K562 (cell line): ENCODE data around the gene VIPR2. TPM values are rescaled to one million over a fixed set of nuclear protein-coding genes. Genes with fewer than 3 reads are reported as not detected.
A peak's percentile ranks its signal among the peaks of the same experiment; 100 is the strongest.
"Not testable (repeated sequence)": the region's sequence is repeated elsewhere in the genome, so short reads cannot be mapped to it uniquely, and the experiment has no call there.

Experiments
- ATAC-seq: fragments of 200-7000 bp; cut with Tn5 transposase; 3 replicates; pipeline ENCODE4 v1.9.1; 2020; ENCODE audit warnings: moderate library complexity
- BruUV-seq: library from RNA; stranded (reverse); fragments of 400-500 nt; replicated peaks from 2 replicates; lab custom pipeline; 2021; lab: Mats Ljungman, UMichigan
- CTCF ChIA-PET: fragments of 300-600 bp; formaldehyde crosslinking; extraction: SDS; loops from one replicate; lab custom pipeline; 2021; ENCODE audit warnings: low intra/inter-chr PET ratio; lab: Yijun Ruan, JAX
- POLR2A ChIA-PET: fragments of 300-600, 350-650 bp; sonication (Branson Sonifier 250); formaldehyde crosslinking; extraction: SDS; loops from one replicate; lab custom pipeline; 2021; ENCODE audit warnings: antibody characterized with exemption, inconsistent platforms; lab: Yijun Ruan, JAX
- DNase-seq, 4 experiments: peaks; one replicate each; pipeline versions ENCODE4 v3.0.0 to v3.0.0-alpha.2; 2011 to 2018; ENCODE audit warnings: low spot score in 3 of 4, mixed read lengths in 3 of 4; ENCODE audit errors: extremely low read depth in 1 of 4
- FAIRE-seq: peaks from 2 replicates; lab custom pipeline; 2011; peaks lifted over from hg19 to GRCh38; lab: Jason Lieb, UNC
- H2AFZ ChIP-seq: 2 replicates; pipeline ENCODE4 v1.6.0; 2011; ENCODE audit warnings: low read depth, low read length, control low read depth, inconsistent platforms
- H3K27ac ChIP-seq: fragments of 200-600 bp; 3 replicates; pipeline ENCODE4 v1.8.0; 2011; ENCODE audit warnings: low read depth, mild to moderate bottlenecking, control low read depth, inconsistent platforms, low read length, moderate library complexity, mixed read lengths; ENCODE audit errors: extremely low read depth
- H3K27me3 ChIP-seq, 2 experiments: fragments of 300-600 bp in 1 of 2; 2 replicates in 1 of 2; 3 replicates in 1 of 2; pipeline versions ENCODE4 v1.6.0 to v1.8.0; 2011; ENCODE audit warnings: inconsistent platforms in 2 of 2, low read length in 2 of 2, mild to moderate bottlenecking in 1 of 2, mixed read lengths in 1 of 2, moderate library complexity in 1 of 2; ENCODE audit not compliant: control insufficient read depth in 2 of 2, insufficient read depth in 2 of 2
- H3K36me3 ChIP-seq: fragments of 300-600 bp; 3 replicates; pipeline ENCODE4 v1.8.0; 2011; ENCODE audit warnings: mild to moderate bottlenecking, low read length, inconsistent platforms; ENCODE audit not compliant: control insufficient read depth, insufficient read depth
- H3K4me1 ChIP-seq, 2 experiments: fragments of 200-600 bp in 1 of 2; replicated peaks in 1 of 2; 2 replicates in 1 of 2; 3 replicates in 1 of 2; pipeline versions ENCODE4 v1.5.1 to v1.8.0; 2011; ENCODE audit warnings: inconsistent platforms in 2 of 2, low read length in 2 of 2, mild to moderate bottlenecking in 1 of 2, mixed read lengths in 1 of 2, moderate library complexity in 1 of 2; ENCODE audit not compliant: control insufficient read depth in 2 of 2, insufficient read depth in 2 of 2
- H3K4me2 ChIP-seq: 2 replicates; pipeline ENCODE4 v1.6.1; 2011; ENCODE audit warnings: low read length, control low read depth, inconsistent platforms, mixed read lengths; ENCODE audit not compliant: insufficient read depth
- H3K4me3 ChIP-seq: fragments of 200-600 bp; sonication (generic), shearing (Covaris generic); 2 replicates; pipeline ENCODE4 v1.5.1; 2016; ENCODE audit warnings: control low read depth, inconsistent platforms
- H3K79me2 ChIP-seq: fragments of 200-600 bp; 3 replicates; pipeline ENCODE4 v1.8.0; 2011; ENCODE audit warnings: low read length, inconsistent platforms; ENCODE audit not compliant: control insufficient read depth, insufficient read depth
- H3K9ac ChIP-seq, 2 experiments: 2 replicates each; pipeline versions ENCODE4 v1.6.0 to v1.6.1; 2011; ENCODE audit warnings: low read depth in 2 of 2, low read length in 2 of 2, control low read depth in 1 of 2, inconsistent platforms in 1 of 2, mild to moderate bottlenecking in 1 of 2, mixed read lengths in 1 of 2; ENCODE audit not compliant: insufficient read depth in 1 of 2
- H3K9me1 ChIP-seq: one replicate; pipeline ENCODE4 v1.6.0; 2011; ENCODE audit warnings: inconsistent platforms, mild to moderate bottlenecking, low read length, moderate library complexity; ENCODE audit not compliant: control insufficient read depth, insufficient read depth
- H3K9me3 ChIP-seq: replicated peaks from 2 replicates; pipeline ENCODE4 v1.5.1; 2011; ENCODE audit warnings: low read depth, low read length, inconsistent platforms; ENCODE audit not compliant: control insufficient read depth, insufficient read depth
- H4K20me1 ChIP-seq: replicated peaks from 2 replicates; pipeline ENCODE4 v1.6.1; 2011; ENCODE audit warnings: low read length, inconsistent platforms, mixed read lengths; ENCODE audit not compliant: control insufficient read depth, insufficient read depth
- BCOR ChIP-seq: fragments of 450-650 bp; IDR thresholded peaks from 2 replicates; pipeline ENCODE4 v1.6.1; 2016
- FOXJ3 ChIP-seq: sonication (generic); formaldehyde crosslinking; IDR thresholded peaks from 2 replicates; pipeline ENCODE4 v1.4.0; 2020; ENCODE audit warnings: mild to moderate bottlenecking, missing genetic modification reagents
- PRPF4 ChIP-seq: fragments of 200-400 bp; formaldehyde crosslinking; IDR thresholded peaks from one replicate; pipeline ENCODE4 v1.6.1; 2017; ENCODE audit warnings: low read length, low read depth, mild to moderate bottlenecking; ENCODE audit not compliant: insufficient read depth, poor library complexity, severe bottlenecking
- RBM25 ChIP-seq: fragments of 200-400 bp; formaldehyde crosslinking; IDR thresholded peaks from 2 replicates; pipeline ENCODE4 v1.6.1; 2018; ENCODE audit warnings: low read length, low read depth, moderate library complexity; ENCODE audit not compliant: severe bottlenecking
- SIRT6 ChIP-seq: IDR thresholded peaks from one replicate; pipeline ENCODE4 v1.6.1; 2012; ENCODE audit warnings: low read depth, mild to moderate bottlenecking, control low read depth, inconsistent platforms, low read length, moderate library complexity
- THAP7 ChIP-seq: fragments of 250-450 bp; sonication (Bioruptor Pico); IDR thresholded peaks from 2 replicates; pipeline ENCODE4 v1.5.0; 2021
- WHSC1 ChIP-seq: IDR thresholded peaks from one replicate; pipeline ENCODE4 v1.6.1; 2012; ENCODE audit warnings: low read length, control low read depth, inconsistent platforms
- ZC3H4 ChIP-seq: sonication (generic); formaldehyde crosslinking; IDR thresholded peaks from 2 replicates; pipeline ENCODE4 v1.9.0; 2021; ENCODE audit warnings: missing genetic modification reagents, borderline replicate concordance
- ZKSCAN8 ChIP-seq: fragments of 200-800 bp; sonication (Bioruptor generic); IDR thresholded peaks from 2 replicates; pipeline ENCODE4 v1.6.1; 2016; ENCODE audit warnings: missing genetic modification characterization, missing compliant biosample characterization
- ZNF146 ChIP-seq: IDR thresholded peaks from one replicate; pipeline ENCODE4 v1.6.1; 2018; ENCODE audit warnings: missing compliant biosample characterization; ENCODE audit not compliant: unreplicated experiment
- WGBS: fragments of 100-300 bp; shearing (Covaris generic); methylation state at CpG from one replicate; pipeline ENCODE4 v1.1.6; 2016; ENCODE audit warnings: low coverage, mixed read lengths; ENCODE audit not compliant: insufficient coverage; ENCODE audit errors: missing lambda C conversion rate; 5-methylcytosine and 5-hydroxymethylcytosine counted together
- in situ Hi-C: fragments of 300-500 bp; cut with MboI; formaldehyde crosslinking; loops from 4 replicates; pipeline ENCODE4 v1.15.0; 2018; ENCODE audit warnings: inconsistent platforms, mixed read lengths
- intact Hi-C: fragments of 100-400 bp; cut with micrococcal nuclease; formaldehyde crosslinking; loops from 2 replicates; pipeline ENCODE4 v1.14.2; 2022
- polyA plus RNA-seq, 8 experiments: library from polyadenylated mRNA; depleted of rRNA in 4 of 8; stranded (reverse) in 5 of 8; unstranded in 3 of 8; fragments of >200 nt; fragmentation: Nextera tagmentation in 2 of 8; fragmentation: Illumina TruSeq in 1 of 8; extraction: Ambion mirVana in 2 of 8; extraction: Trizol in 1 of 8; gene quantifications; 2 replicates each; pipeline versions ENCODE4 v1.2.1 to v1.2.3, GENCODE V29; 2011 to 2014; ENCODE audit warnings: inconsistent platforms in 1 of 8, missing spikeins in 1 of 8
- total RNA-seq, 7 experiments: library from RNA; depleted of rRNA in 6 of 7; stranded (reverse); fragments of >200 nt in 6 of 7; fragmentation: Illumina TruSeq in 2 of 7; extraction: Trizol in 2 of 7; gene quantifications; 2 replicates each; pipeline versions ENCODE4 v1.2.1 to v1.2.3, GENCODE V29; 2011 to 2021; ENCODE audit warnings: low replicate concordance in 1 of 7
- TF ChIP-seq, protein P1 (sequence below): fragments of 250-450 bp; sonication (Bioruptor Pico); IDR thresholded peaks from 2 replicates; pipeline ENCODE4 v1.5.0; 2021

Gene VIPR2
- total and polyA plus RNA-seq, 9 of the 15 experiments (the other 6 are each of a cell fraction or from before 2014, with no cell fraction given), result 0.04 TPM; not detected in 8

DNA sequence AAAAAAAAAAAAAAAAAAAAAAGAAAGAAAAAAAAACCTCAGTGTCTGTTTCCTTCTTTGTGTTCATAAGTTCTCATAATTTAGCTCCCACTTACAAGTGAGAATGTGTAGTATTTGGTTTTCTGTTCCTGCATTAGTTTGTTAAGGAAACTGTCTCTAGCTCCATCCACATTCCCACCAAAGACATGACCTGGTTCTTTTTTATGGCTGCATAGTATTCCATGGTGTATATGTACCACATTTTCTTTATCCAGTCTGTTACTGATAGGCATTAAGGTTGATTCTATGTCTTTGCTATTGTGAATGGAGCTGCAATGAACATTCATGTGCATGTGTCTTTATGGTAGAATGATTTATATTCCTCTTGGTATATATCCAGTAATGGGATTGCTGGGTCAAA is 21.4 kb downstream of the VIPR2 start:
- H3K79me2 ChIP-seq, H3K27ac ChIP-seq, H3K36me3 ChIP-seq, H3K9ac ChIP-seq, in situ Hi-C loops, H3K9me1 ChIP-seq, FAIRE-seq, H3K4me3 ChIP-seq, H2AFZ ChIP-seq, H3K4me1 ChIP-seq: not testable (repeated sequence)
- POLR2A ChIA-PET, result interaction anchor here (1.3 kb wide), 1 partner anchor 16 kb away, joined by 3 read pairs; no protein-coding TSS in a partner anchor
- peaks cover 51 to 71% of the 10 kb centered on the region in 2 experiments for H3K27me3 ChIP-seq
- TF ChIP-seq ZNF146 (CRISPR knock-in tag) (peak; percentile 94), BCOR (0 out of 2 replicates have a peak, but pooled peaks have one; percentile 27), RBM25 (peak; percentile 71)
- TF ChIP-seq, all 486 proteins: peak for 3; not testable (repeated sequence) for 483
- ATAC-seq, intact Hi-C loops, H3K9me3 ChIP-seq, CTCF ChIA-PET, H3K4me2 ChIP-seq, DNase-seq, BruUV-seq, H4K20me1 ChIP-seq: not testable (repeated sequence)

- WGBS, result 0% methylated on average over 7 of the region's 7 CpGs
- H3K9ac ChIP-seq, result no peak overlapping the region
- ATAC-seq, result no peak
- H3K27ac ChIP-seq, result no peak overlapping the region
- H3K27me3 ChIP-seq, result peaks cover 55 to 71% of the 10 kb centered on the region in 2 experiments
- no peak for DNase-seq
- H4K20me1 ChIP-seq, result peaks cover 6% of the 10 kb centered on the region; the same call in 1 of the 2 replicates
- POLR2A ChIA-PET, result interaction anchor here (1.3 kb wide), 1 partner anchor 15 kb away, joined by 3 read pairs; no protein-coding TSS in a partner anchor
- no peaks in the 10 kb centered on the region for H3K79me2 ChIP-seq
- no peaks in the 10 kb centered on the region for H3K9me1 ChIP-seq
- H3K36me3 ChIP-seq, result no peaks in the 10 kb centered on the region
- in situ Hi-C loops, result no loop called here
- CTCF ChIA-PET, result no interaction called here
- H3K4me1 ChIP-seq, result no peaks in the 10 kb centered on the region
- H3K4me2 ChIP-seq, result no peak overlapping the region
- FAIRE-seq, result no peak
- intact Hi-C loops, result no loop called here
- no peaks in the 10 kb centered on the region for H3K9me3 ChIP-seq
- H2AFZ ChIP-seq, result no peak overlapping the region
- no TSS peak for BruUV-seq
- H3K4me3 ChIP-seq, result no peak overlapping the region
- TF ChIP-seq THAP7 (CRISPR knock-in tag) (no peak), ZKSCAN8 (CRISPR knock-in tag) (no peak), FOXJ3 (CRISPR knock-in tag) (no peak), ZC3H4 (CRISPR knock-in tag) (no peak), PRPF4 (no peak), SIRT6 (no peak), WHSC1 (no peak)
- TF ChIP-seq, protein P1, sequence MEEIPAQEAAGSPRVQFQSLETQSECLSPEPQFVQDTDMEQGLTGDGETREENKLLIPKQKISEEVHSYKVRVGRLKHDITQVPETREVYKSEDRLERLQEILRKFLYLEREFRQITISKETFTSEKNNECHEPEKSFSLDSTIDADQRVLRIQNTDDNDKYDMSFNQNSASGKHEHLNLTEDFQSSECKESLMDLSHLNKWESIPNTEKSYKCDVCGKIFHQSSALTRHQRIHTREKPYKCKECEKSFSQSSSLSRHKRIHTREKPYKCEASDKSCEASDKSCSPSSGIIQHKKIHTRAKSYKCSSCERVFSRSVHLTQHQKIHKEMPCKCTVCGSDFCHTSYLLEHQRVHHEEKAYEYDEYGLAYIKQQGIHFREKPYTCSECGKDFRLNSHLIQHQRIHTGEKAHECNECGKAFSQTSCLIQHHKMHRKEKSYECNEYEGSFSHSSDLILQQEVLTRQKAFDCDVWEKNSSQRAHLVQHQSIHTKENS (CRISPR knock-in tag), result no peak
These were observed 22.4 kb downstream of the VIPR2 start for GRCh38 chr7:159122276-159122675.
